NCI-H2081 treated with DMSO at 0.1 percent for 48 hours (cell line): ENCODE measurements around the gene TBXA2R.
A peak's percentile ranks its signal among the peaks of the same experiment; 100 is the strongest.
"Not testable (repeated sequence)": the region's sequence is repeated elsewhere in the genome, so short reads cannot be mapped to it uniquely, and the experiment has no call there.

ENCODE experiments used
- DNase-seq: peaks from one replicate; lab custom pipeline; 2025; lab: John Stamatoyannopoulos, UW

The TBXA2R gene

GRCh38 chr19:3577723-3578344 lies 28.8 kb downstream of the TBXA2R start:
- no peak for DNase-seq

- no peak for DNase-seq
Measured at GRCh38 chr19:3576696-3577443, 29.8 kb downstream of the TBXA2R start.

- DNase-seq, result no peak
Measured at GRCh38 chr19:3575949-3576673, 30.6 kb downstream of the TBXA2R start.

- DNase-seq, result no peak
Measured at GRCh38 chr19:3575260-3575741, 31.4 kb downstream of the TBXA2R start.

GRCh38 chr19:3573858-3574637 lies 32.6 kb downstream of the TBXA2R start:
- DNase-seq, result peak; percentile 23

- DNase-seq, result no peak
Measured at GRCh38 chr19:3573162-3573857, 33.4 kb downstream of the TBXA2R start.

GRCh38 chr19:3572855-3573161 lies 33.9 kb downstream of the TBXA2R start, which contains the start of gene HMG20B:
Gene HMG20B, plus strand, starts transcription at chr19:3572944. Its CDS starts 366 bp downstream, at chr19:3573310.
- DNase-seq, result no peak

GRCh38 chr19:3572132-3572854 lies 34.4 kb downstream of the TBXA2R start:
- DNase-seq, result peak; percentile 94

- DNase-seq, result no peak
Measured at GRCh38 chr19:3570606-3571011, 36.1 kb downstream of the TBXA2R start.

GRCh38 chr19:3570042-3570441 lies 36.6 kb downstream of the TBXA2R start:
- DNase-seq, result not testable (repeated sequence)

GRCh38 chr19:3565139-3565538 lies 41.5 kb downstream of the TBXA2R start:
- no peak for DNase-seq

- DNase-seq, result no peak
Measured at GRCh38 chr19:3563709-3564524, 42.8 kb downstream of the TBXA2R start.

- peak; percentile 33 for DNase-seq
Measured at GRCh38 chr19:3557461-3558248, 49.0 kb downstream of the TBXA2R start, which contains the start of gene MFSD12. Gene MFSD12, minus strand, starts transcription at chr19:3557586. Its CDS starts 183 bp downstream, at chr19:3557403.

- no peak for DNase-seq
Measured at GRCh38 chr19:3556978-3557460, 49.7 kb downstream of the TBXA2R start.

GRCh38 chr19:3556423-3556977 lies 50.2 kb downstream of the TBXA2R start:
- DNase-seq, result no peak

GRCh38 chr19:3555653-3556422 lies 50.8 kb downstream of the TBXA2R start:
- DNase-seq, result no peak

GRCh38 chr19:3554254-3555083 lies 52.2 kb downstream of the TBXA2R start:
- DNase-seq, result no peak
